GM19351 (cell line): ENCODE measurements around the gene SSNA1.

ENCODE experiments used
- ATAC-seq: cut with Tn5 transposase; IDR thresholded peaks from one replicate; pipeline ENCODE4 v1.9.1; 2021; ENCODE audit warnings: mild to moderate bottlenecking, moderate library complexity; ENCODE audit not compliant: unreplicated experiment

SSNA1 gene, protein sequence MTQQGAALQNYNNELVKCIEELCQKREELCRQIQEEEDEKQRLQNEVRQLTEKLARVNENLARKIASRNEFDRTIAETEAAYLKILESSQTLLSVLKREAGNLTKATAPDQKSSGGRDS

GRCh38 chr9:137188490-137189296 is at the start of gene SSNA1, which contains the start of gene ANAPC2:
TSS of gene SSNA1 (plus strand) at chr9:137188676. CDS start at chr9:137188727, 51 bp downstream.
TSS of gene ANAPC2 (minus strand) at chr9:137188560. CDS start at chr9:137188532, 28 bp downstream.
- ATAC-seq: peak; percentile 82

- no peak for ATAC-seq
Measured at GRCh38 chr9:137138722-137139467, 49.6 kb upstream of the SSNA1 start, which contains the start of gene GRIN1. TSS of gene GRIN1 (plus strand) at chr9:137139154. CDS start at chr9:137139487, 333 bp downstream.

- no peak for ATAC-seq
Measured at GRCh38 chr9:137139468-137140150, 48.9 kb upstream of the SSNA1 start.

- no peak for ATAC-seq
Measured at GRCh38 chr9:137140151-137141012, 48.1 kb upstream of the SSNA1 start.

GRCh38 chr9:137141050-137141810 is 47.2 kb upstream of the SSNA1 start:
- ATAC-seq: no peak

- ATAC-seq: no peak
Measured at GRCh38 chr9:137141976-137142936, 46.2 kb upstream of the SSNA1 start.

DNA sequence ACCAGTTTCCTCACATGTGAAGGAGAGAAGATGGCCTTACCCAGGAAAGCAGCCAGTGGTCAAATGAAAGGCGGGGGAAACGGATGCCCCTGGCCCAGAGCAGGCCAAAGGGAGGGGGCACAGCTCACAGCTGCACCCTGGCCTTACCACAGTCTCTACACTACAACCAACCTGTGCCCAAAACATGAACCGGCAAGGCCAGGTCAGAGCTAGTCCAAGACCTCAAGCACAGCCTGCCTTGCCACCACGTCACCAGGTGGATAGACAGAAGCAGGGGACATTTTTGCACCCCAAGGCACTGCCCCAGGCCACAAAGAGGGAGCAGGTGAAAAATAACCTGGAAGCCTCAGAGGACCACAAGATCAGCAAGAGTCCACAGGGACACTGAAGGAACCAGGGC is 45.0 kb upstream of the SSNA1 start:
- no peak for ATAC-seq

DNA sequence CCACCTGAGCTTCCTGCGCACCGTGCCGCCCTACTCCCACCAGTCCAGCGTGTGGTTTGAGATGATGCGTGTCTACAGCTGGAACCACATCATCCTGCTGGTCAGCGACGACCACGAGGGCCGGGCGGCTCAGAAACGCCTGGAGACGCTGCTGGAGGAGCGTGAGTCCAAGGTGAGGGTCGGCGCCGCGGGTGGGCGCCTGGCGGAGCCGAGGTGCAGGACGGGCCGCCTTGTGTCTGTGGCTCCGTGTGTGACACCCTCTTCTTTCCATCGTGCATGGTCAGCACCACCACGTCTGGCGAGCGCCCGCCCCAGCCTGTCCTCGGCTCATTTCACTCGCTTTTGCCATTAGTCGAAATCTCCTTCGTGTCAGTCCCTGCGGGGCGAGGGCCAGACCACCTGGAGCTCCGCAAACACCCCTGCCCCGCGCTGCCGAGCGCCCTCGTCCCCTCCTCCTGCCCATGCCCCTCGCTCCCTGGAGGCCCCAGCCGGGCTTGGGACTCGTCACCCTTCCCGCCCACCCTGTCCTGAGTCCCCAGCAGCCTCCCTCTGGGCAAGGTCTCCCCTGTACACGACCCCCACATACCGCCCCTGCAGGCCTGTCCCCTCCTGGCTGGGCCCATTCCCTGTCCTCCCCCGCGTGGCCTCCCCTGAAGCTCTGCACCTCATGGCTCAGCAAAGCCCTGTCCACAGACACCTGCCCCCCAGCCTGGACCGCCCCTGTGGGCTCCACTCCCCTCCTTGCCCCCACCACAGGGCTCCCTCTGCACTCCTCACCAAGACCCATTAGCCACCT is 42.5 kb upstream of the SSNA1 start:
- no peak for ATAC-seq

DNA sequence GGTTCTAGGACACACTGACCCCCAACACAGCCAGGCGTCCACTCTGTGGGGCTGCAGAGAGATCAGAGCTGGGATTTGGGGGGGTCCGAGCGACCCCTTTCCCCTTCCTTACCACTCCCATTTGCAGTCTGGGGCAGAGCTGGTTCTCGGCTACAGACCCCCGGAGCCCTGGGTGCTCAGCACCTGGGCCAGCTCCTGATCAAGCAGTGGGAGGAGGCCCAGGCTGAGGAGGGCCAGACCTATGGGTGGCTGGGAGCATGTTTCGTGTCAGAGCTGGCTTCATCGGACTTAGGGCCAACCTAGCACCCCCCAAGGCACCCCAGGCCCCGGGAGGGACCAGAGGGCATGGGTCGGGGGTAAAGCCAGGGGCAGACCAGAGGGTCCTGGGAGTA is 42.0 kb upstream of the SSNA1 start:
- no peak for ATAC-seq

- ATAC-seq: no peak
Measured at GRCh38 chr9:137147091-137147792, 41.2 kb upstream of the SSNA1 start.

- no peak for ATAC-seq
Measured at GRCh38 chr9:137147793-137148160, 40.7 kb upstream of the SSNA1 start.

- ATAC-seq: no peak
Measured at GRCh38 chr9:137148242-137148641, 40.2 kb upstream of the SSNA1 start.

DNA sequence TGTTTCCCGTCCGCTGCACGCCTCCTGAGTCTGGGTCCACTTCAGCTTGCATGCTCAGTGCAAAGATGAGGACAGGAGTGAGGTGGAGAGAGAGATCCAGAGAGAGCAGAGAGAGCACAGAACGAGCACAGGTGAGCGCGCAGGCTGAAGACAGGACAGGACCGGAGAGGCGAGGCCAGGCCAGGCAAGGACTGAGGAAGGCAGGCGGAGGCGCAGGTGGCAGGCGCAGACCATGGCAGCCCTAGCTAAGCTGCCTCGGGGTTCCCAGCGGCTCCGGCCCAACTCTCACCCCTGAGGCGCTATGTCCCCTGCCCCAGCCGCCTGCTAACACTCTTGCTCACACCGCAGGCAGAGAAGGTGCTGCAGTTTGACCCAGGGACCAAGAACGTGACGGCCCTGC is 39.8 kb upstream of the SSNA1 start:
- no peak for ATAC-seq

DNA sequence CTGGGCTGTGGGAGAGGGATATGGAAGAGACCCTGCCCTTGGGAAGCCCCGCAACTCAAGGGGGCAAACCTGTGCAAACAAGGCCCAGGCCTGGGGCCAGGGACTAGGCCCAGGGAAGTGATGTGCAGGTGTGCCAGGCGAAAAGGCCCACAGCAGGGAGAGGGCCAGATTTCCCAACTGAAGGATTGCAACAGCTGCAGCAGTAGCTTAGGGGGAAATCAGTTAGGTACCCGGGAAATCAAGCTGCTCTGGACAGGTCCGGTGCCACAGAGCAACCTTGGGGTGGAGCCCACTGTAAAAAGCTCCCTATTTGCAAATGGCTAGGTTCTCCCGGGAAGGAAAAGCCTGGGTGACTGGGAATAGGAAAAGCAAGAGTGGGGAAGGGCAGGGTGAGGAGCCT is 39.1 kb upstream of the SSNA1 start:
- no peak for ATAC-seq

GRCh38 chr9:137149942-137150616 is 38.4 kb upstream of the SSNA1 start:
- peak; percentile 19 for ATAC-seq
